Ectodermal cell (in vitro differentiated cells): Measurements from ENCODE around the gene SFMBT2.

Experiments
- H3K27ac ChIP-seq: 2 replicates; pipeline ENCODE4 v1.7.0; 2013; ENCODE audit warnings: mild to moderate bottlenecking, low read depth, low read length; ENCODE audit not compliant: insufficient read depth, poor library complexity, severe bottlenecking
- H3K27me3 ChIP-seq: 2 replicates; pipeline ENCODE4 v1.7.0; 2013; ENCODE audit warnings: mild to moderate bottlenecking, low read length; ENCODE audit not compliant: insufficient read depth, control insufficient read depth, poor library complexity, severe bottlenecking
- H3K36me3 ChIP-seq: one replicate; pipeline ENCODE4 v1.7.0; 2013; ENCODE audit warnings: low read length; ENCODE audit not compliant: control insufficient read depth, insufficient read depth
- H3K4me1 ChIP-seq: one replicate; pipeline ENCODE4 v1.7.0; 2013; ENCODE audit warnings: low read length; ENCODE audit not compliant: control insufficient read depth, insufficient read depth
- H3K4me3 ChIP-seq: 2 replicates; pipeline ENCODE4 v1.7.0; 2013; ENCODE audit warnings: low read depth, low read length, control low read depth; ENCODE audit not compliant: insufficient read depth
- H3K9me3 ChIP-seq: 2 replicates; pipeline ENCODE4 v1.7.0; 2013; ENCODE audit warnings: mild to moderate bottlenecking, low read length, moderate library complexity; ENCODE audit not compliant: control insufficient read depth
- WGBS, 2 experiments: methylation state at CpG; one replicate each; pipeline ENCODE4 v1.1.7; 2013; ENCODE audit warnings: missing lambda C conversion rate in 2 of 2; 5-methylcytosine and 5-hydroxymethylcytosine counted together

SFMBT2 gene

GRCh38 chr10:7412237-7412927, 1.5 kb upstream of the SFMBT2 start:
- WGBS, 2 experiments = 1% methylated on average over 51 of the region's 51 CpGs

GRCh38 chr10:7411671-7412128, 866 bp upstream of the SFMBT2 start:
- 1% methylated on average over 38 of the region's 38 CpGs for WGBS, 2 experiments
- Histone ChIP-seq H3K36me3 (no peaks in the 10 kb centered on the region), H3K9me3 (no peaks in the 10 kb centered on the region), H3K27me3 (peaks cover 84% of the 10 kb centered on the region), H3K27ac (no peak overlapping the region), H3K4me3 (peak overlapping the region; percentile 65), H3K4me1 (peaks cover 6% of the 10 kb centered on the region)

More at GRCh38 chr10:7412237-7412927, 1.5 kb upstream of the SFMBT2 start:
- Histone ChIP-seq H3K36me3 (no peaks in the 10 kb centered on the region), H3K27ac (no peak overlapping the region), H3K4me3 (peak overlapping the region; percentile 65), H3K4me1 (peaks cover 4% of the 10 kb centered on the region), H3K27me3 (peaks cover 77% of the 10 kb centered on the region), H3K9me3 (no peaks in the 10 kb centered on the region)

GRCh38 chr10:7410301-7410861, 453 bp downstream of the SFMBT2 start:
- H3K27me3 ChIP-seq = peaks cover 88% of the 10 kb centered on the region
- no peaks in the 10 kb centered on the region for H3K9me3 ChIP-seq
- 0% methylated on average over 43 of the region's 43 CpGs for WGBS, 2 experiments
- H3K36me3 ChIP-seq = no peaks in the 10 kb centered on the region
- H3K4me1 ChIP-seq = peaks cover 7% of the 10 kb centered on the region
- no peak overlapping the region for H3K27ac ChIP-seq
- peak overlapping the region; percentile 65 for H3K4me3 ChIP-seq

GRCh38 chr10:7409732-7410168, 1.1 kb downstream of the SFMBT2 start:
- H3K4me1 ChIP-seq = peaks cover 7% of the 10 kb centered on the region
- WGBS, 2 experiments = 0 to 1% methylated on average over 13 to 15 of the region's 15 CpGs
- H3K27ac ChIP-seq = no peak overlapping the region
- no peaks in the 10 kb centered on the region for H3K36me3 ChIP-seq
- H3K9me3 ChIP-seq = no peaks in the 10 kb centered on the region
- peak overlapping the region; percentile 65 for H3K4me3 ChIP-seq
- peaks cover 82% of the 10 kb centered on the region for H3K27me3 ChIP-seq

GRCh38 chr10:7409045-7409731, 1.6 kb downstream of the SFMBT2 start:
- peaks cover 77% of the 10 kb centered on the region for H3K27me3 ChIP-seq
- H3K4me1 ChIP-seq = peaks cover 7% of the 10 kb centered on the region
- WGBS, 2 experiments = 0% methylated on average over 38 of the region's 38 CpGs
- H3K27ac ChIP-seq = no peak overlapping the region
- H3K4me3 ChIP-seq = peak overlapping the region; percentile 65
- H3K36me3 ChIP-seq = no peaks in the 10 kb centered on the region
- H3K9me3 ChIP-seq = no peaks in the 10 kb centered on the region

- Histone ChIP-seq H3K36me3 (no peaks in the 10 kb centered on the region), H3K9me3 (no peaks in the 10 kb centered on the region), H3K27ac (no peak overlapping the region), H3K4me1 (peaks cover 7% of the 10 kb centered on the region), H3K27me3 (peaks cover 69% of the 10 kb centered on the region), H3K4me3 (peak overlapping the region; percentile 65)
- 0% methylated on average over 65 of the region's 65 CpGs for WGBS, 2 experiments
These were observed 2.4 kb downstream of the SFMBT2 start for GRCh38 chr10:7408291-7409044.

GRCh38 chr10:7407368-7408290, 3.2 kb downstream of the SFMBT2 start:
- Histone ChIP-seq H3K4me3 (peak overlapping the region; percentile 65), H3K27ac (no peak overlapping the region), H3K4me1 (peaks cover 7% of the 10 kb centered on the region), H3K36me3 (no peaks in the 10 kb centered on the region), H3K27me3 (peaks cover 61% of the 10 kb centered on the region), H3K9me3 (no peaks in the 10 kb centered on the region)
- 1 to 2% methylated on average over 77 of the region's 77 CpGs for WGBS, 2 experiments

- WGBS, 2 experiments = 25 to 28% methylated on average over 11 to 13 of the region's 14 CpGs
- Histone ChIP-seq H3K27me3 (peaks cover 53% of the 10 kb centered on the region), H3K36me3 (no peaks in the 10 kb centered on the region), H3K9me3 (no peaks in the 10 kb centered on the region), H3K27ac (no peak overlapping the region), H3K4me1 (peaks cover 3% of the 10 kb centered on the region), H3K4me3 (peak overlapping the region; percentile 65)
These were observed 4.0 kb downstream of the SFMBT2 start for GRCh38 chr10:7406712-7407333.

- peaks cover 44% of the 10 kb centered on the region for H3K27me3 ChIP-seq
- H3K4me3 ChIP-seq = no peak overlapping the region
- H3K4me1 ChIP-seq = peaks cover 3% of the 10 kb centered on the region
- no peaks in the 10 kb centered on the region for H3K9me3 ChIP-seq
- no peak overlapping the region for H3K27ac ChIP-seq
- WGBS, 2 experiments = 75 to 84% methylated on average over 1 to 4 of the region's 4 CpGs
- H3K36me3 ChIP-seq = no peaks in the 10 kb centered on the region
These were observed 5.2 kb downstream of the SFMBT2 start for GRCh38 chr10:7405637-7406036.
